ENCODE results near the gene TXN.
"Not testable (repeated sequence)": the region's sequence is repeated elsewhere in the genome, so short reads cannot be mapped to it uniquely, and the experiment has no call there.

The TXN gene

GRCh38 chr9:110254500-110254899, 1.8 kb downstream of the TXN start:
- peak overlapping the region; percentile 75 for H3K4me3 ChIP-seq (ENCODE audit: low read length)

GRCh38 chr9:110252509-110253139, 3.7 kb downstream of the TXN start:
- no peak for TF ChIP-seq CTCF (IDR thresholded peaks at IDR 0.05; ENCODE audit: insufficient read depth, low read depth, low read length, missing control alignments)

More at GRCh38 chr9:110254500-110254899, 1.8 kb downstream of the TXN start:
- TF ChIP-seq CTCF (IDR thresholded peaks at IDR 0.05; ENCODE audit: insufficient read depth, low read depth, low read length, missing control alignments) = no peak
- DNase-seq (ENCODE audit: low read depth) = no peak

GRCh38 chr9:110251770-110252169, 4.5 kb downstream of the TXN start:
- not testable (repeated sequence) for H3K4me3 ChIP-seq (ENCODE audit: low read length); DNase-seq (ENCODE audit: low read depth)

More at GRCh38 chr9:110252509-110253139, 3.7 kb downstream of the TXN start:
- DNase-seq (ENCODE audit: low read depth) = no peak
- no peak overlapping the region for H3K4me3 ChIP-seq (ENCODE audit: low read length)

- no peak for TF ChIP-seq CTCF (IDR thresholded peaks at IDR 0.05; ENCODE audit: insufficient read depth, low read depth, low read length, missing control alignments)
- DNase-seq (ENCODE audit: low read depth) = no peak
- H3K4me3 ChIP-seq (ENCODE audit: low read length) = no peak overlapping the region
These were observed 5.1 kb downstream of the TXN start for GRCh38 chr9:110251212-110251611.

GRCh38 chr9:110249603-110250002, 6.7 kb downstream of the TXN start:
- no peak overlapping the region for H3K4me3 ChIP-seq (ENCODE audit: low read length)
- TF ChIP-seq CTCF (IDR thresholded peaks at IDR 0.05; ENCODE audit: insufficient read depth, low read depth, low read length, missing control alignments) = no peak
- DNase-seq (ENCODE audit: low read depth) = no peak

- no peak overlapping the region for H3K4me3 ChIP-seq (ENCODE audit: low read length)
- no peak for TF ChIP-seq CTCF (IDR thresholded peaks at IDR 0.05; ENCODE audit: insufficient read depth, low read depth, low read length, missing control alignments)
- DNase-seq (ENCODE audit: low read depth) = peak; percentile 80
These were observed 7.9 kb downstream of the TXN start for GRCh38 chr9:110248361-110248760.

GRCh38 chr9:110246214-110246613, 10.1 kb downstream of the TXN start:
- DNase-seq (ENCODE audit: low read depth) = no peak
- no peak for TF ChIP-seq CTCF (IDR thresholded peaks at IDR 0.05; ENCODE audit: insufficient read depth, low read depth, low read length, missing control alignments)
- H3K4me3 ChIP-seq (ENCODE audit: low read length) = no peak overlapping the region
